NCI-H2029 treated with DMSO at 0.1 percent for 48 hours (cell line): ENCODE results near the gene GINS3.

ENCODE experiments used
- DNase-seq: peaks from one replicate; lab custom pipeline; 2025; lab: John Stamatoyannopoulos, UW

Gene GINS3

DNA sequence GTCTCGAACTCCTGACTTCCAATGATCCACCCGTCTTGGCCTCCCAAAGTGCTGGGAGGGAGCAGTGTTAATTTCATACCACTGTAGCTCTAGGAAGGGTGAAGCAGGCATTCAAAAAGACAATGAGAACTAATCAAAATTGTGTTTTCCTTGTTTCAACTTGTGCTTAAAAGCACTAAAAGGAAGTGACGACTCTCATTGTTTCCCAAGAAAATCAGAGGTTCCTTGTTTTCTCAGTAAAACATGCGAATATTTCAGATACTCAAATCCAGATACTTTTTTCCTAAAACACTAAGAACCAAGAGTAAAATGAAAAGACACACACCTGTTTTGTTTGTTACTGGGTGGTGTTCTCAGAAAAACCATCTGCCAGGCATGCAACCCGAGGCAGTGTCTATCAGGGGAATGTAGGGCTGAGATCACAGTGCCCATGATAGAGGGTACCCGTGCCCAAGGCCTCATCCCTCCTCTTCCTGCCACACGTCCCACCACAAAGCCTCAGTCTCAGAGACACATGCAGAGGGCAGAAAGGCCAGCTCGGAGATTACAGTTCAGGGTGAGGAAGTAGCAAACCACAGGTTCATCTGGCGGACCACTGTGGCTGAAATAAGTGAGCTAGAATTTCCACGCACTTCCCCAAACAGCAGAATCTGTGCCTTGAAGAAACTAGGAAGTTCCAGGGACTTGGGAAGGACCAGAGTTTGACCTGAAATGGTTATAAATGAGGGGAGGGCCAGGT is 33.7 kb downstream of the GINS3 start:
- no peak for DNase-seq

DNA sequence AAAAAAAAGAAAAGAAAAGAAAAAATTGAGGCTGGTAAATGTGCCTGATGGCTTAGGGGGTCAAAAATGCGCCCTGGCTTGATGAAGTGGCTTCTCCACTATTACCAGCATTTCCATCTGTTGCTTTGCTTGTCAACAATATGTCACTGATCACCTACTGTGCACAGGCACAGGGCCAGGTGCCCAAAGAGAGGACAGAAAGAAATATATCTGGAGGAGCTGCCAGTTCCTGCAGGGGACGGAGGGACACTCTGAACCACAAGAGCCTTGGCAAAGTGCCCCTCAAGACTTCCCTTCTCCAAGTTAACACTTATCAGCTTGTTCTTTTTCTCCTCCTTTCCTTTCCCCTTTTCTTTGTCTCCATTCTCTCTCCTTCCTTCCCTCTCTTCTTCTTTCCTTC is 34.7 kb downstream of the GINS3 start:
- DNase-seq: no peak

GRCh38 chr16:58428621-58429542 is 36.6 kb downstream of the GINS3 start:
- no peak for DNase-seq

DNA sequence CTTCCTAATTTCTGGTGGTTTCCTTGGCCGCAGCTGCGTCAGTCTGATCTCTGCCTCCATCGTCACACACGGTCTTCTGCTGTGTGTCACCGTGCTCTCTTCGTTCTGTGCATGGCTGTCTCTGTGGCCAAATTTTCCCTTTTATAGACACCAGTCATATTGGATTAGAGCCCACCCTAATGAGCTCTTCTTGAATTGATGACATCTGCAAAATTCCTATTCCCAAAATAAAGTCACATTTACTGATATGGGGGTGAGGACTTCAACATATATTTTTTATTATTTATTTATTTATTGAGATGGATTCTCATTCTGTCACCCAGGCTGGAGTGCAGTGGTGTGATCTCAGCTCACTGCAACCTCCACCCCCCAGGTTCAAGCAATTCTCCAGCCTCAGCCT is 38.4 kb downstream of the GINS3 start:
- DNase-seq: no peak

DNA sequence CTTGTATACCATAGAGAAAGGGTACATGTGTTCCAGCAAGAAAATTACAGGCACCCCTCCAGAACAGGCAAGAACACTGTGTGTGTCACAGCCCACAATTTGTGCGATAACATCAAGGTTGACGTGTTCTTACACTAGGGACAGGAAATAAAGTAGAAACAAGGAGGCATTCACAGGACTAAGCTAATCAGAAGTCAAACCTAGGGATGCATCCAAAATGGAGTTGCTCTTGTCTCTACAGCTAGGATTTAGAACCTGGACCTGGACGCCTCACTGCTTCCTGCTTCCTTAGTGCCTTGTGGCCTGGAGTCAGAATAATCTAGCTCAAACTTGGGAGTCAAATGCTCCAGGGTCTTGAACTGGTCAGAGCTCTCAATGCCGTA is 41.3 kb downstream of the GINS3 start:
- DNase-seq: no peak

DNA sequence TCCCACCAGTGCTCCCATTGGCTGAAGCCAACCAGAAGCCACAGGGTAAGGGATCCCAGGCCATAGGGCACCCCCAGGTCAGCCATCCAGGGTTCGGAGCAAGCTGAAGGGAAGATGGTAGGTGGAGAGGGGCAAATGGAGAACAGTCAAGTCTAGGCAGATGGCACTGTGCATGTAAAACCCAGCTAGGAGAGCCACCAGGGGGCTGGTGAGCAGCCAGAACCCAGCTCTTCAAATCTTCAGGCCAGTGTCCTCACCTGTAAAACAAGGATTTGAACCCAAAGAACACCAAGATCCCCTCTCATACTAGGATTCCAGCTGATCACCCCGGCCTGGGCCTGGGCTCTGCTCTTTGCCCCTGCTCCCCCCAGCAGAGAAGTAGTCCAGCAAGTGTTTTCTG is 43.5 kb downstream of the GINS3 start:
- DNase-seq: no peak

- no peak for DNase-seq
These were observed 47.9 kb downstream of the GINS3 start for GRCh38 chr16:58440131-58440530.

DNA sequence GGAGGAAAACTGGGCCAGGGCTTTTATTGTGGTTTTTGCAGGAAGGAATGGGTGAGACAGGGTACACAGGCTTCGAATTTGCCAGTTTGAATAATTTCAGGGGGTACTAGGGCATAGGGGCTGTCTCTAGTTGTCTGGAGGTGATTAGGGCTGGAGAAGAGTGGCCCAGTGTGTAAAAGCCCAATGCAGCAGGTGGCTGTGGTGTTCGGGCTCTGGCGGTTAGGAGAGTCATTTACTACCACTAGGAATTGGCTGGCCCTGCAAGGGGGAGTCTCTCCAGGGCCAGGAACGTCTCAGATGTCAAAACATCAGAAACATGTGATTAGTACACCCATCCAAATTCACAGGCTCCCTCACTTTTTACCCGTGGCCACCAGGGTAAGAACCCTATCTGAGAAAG is 50.3 kb downstream of the GINS3 start:
- DNase-seq: no peak

DNA sequence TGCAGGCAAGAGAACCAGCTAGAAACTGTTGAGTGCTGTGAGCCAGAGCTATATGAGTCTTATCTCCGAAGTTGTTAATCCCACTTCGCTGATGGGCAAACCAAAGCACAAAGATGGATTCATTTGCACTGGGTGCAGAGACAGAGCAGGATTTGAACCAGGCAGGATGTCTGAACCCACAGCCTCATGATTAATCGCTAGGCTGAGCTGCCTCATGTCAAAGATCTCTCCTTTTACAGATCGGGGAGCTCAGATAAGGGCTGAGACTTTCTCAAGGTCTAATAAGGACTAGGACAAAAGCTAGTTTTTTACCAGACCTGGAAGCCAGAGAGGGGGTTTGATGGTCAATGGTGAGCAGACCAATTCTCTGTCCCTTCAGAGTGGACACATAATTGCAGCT is 51.5 kb downstream of the GINS3 start:
- no peak for DNase-seq

DNA sequence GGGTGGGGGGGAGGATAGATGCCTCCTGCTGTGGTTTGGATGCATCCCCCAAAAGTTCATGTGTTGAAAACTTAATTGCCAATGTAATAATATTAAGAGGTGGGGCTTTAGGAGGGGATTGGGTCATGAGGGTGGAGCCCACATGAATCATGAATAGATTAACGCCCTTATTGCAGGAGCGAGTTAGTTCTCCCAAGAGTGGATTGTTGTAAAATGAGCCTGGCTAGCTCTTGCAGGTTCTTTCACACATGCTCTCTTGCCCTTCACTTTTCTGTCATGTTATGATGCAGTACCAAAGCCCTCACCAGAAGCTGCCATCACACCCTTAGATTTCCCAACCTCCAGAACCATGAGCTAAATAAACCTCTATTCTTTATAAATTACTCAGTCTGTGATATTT is 52.0 kb downstream of the GINS3 start:
- no peak for DNase-seq

- DNase-seq: no peak
These were observed 56.6 kb downstream of the GINS3 start for GRCh38 chr16:58448890-58449289.

- no peak for DNase-seq
These were observed 57.0 kb downstream of the GINS3 start for GRCh38 chr16:58449306-58449705.

DNA sequence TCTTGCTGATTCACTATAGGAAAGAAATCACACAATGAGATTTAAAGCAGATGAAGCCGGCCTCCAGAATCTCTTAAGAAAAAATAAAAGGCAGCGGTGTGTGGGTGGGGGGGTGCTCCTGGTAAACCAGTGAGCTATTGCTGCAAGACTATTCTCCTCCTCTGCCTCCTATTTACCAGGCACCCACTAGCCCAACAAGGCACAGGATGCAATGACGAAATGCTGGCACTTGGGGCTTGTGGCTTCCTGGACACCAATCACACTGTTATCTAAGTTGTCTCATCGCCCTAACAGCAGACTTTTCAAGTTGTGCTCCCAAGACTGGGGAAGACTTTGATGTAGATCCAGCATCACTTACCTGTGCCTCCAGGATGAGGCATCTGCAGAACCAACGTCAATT is 57.5 kb downstream of the GINS3 start:
- DNase-seq: no peak

GRCh38 chr16:58450590-58450989 is 58.3 kb downstream of the GINS3 start:
- DNase-seq: no peak

DNA sequence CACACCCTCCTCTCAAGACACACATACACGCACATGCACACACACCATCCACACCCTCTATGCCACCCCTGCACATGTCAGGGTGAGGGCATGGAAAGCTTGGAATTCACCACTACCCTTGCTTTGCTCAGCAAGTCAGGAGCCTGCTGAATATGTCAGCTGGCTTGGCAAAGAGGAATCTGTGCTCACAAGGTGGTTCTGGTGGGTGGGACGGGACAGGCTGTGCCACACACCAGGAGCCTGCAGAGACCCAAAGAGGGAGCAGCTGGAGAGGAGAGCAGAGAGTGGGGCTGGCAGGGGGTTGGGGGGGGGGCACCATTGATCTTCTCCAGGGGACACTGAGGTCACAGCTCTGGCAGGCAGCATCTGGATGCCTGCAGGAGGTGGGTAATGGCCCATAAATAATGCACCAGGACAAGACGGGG is 59.0 kb downstream of the GINS3 start:
- no peak for DNase-seq

- no peak for DNase-seq
These were observed 59.7 kb downstream of the GINS3 start for GRCh38 chr16:58451945-58452401.

DNA sequence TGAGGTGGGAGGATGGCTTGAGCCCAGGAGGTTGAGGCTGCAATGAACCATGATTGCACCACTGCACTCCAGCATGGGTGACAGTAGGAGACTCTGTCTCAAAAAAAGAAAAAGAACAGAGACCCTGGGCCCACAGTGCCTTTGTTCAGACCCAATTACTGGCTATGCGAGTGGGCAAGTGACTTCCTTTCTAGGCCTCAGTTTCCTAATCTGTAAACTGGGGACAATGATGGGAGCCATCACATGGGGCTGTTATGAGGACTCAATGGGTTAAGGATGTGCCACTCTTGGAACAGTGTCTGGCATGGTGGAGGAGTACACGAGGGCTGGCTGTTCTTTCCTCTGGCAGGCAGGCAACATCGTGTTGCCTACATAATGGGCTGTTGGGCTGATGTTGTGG is 60.4 kb downstream of the GINS3 start:
- DNase-seq: no peak

DNA sequence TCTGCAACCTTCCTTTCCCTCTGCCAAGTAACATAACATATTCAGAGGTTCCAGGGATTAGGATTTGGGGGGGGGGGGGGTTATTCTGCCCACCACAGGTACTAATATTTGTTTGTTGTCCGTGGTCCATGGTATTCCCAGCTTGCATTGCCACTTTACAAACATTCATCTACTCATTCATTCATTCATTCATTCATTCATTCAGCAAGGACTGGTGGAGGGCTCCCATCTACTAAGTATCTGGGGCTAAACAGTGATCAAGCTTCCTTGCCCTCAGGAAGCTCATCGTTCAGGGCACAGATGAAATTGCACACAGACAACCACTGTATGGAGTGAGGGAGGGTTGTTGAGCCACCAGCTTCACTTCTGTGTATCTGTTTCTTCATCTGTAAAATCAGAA is 61.9 kb downstream of the GINS3 start:
- DNase-seq: no peak

DNA sequence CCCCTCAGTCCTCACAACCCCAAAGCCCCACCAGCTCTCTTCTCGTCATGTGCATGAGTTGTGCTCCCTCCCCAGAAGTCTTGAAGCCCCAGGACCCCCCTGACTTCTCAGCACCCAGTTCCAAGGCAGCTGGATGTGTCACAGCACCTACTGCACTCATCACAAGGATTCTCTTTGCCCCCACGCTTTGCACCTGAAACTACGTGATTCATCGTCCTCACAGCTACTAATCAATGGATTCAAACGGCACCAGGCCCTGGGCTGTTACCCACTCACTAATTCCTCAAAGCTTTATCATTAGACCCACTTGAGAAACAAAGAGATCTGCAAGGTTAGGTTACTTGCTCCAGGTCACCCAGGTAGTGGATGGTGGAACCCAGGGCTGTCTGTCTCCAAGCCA is 62.6 kb downstream of the GINS3 start:
- no peak for DNase-seq
